Neuronal stem cell (in vitro differentiated cells): ENCODE measurements around the gene USP2.
"Not testable (repeated sequence)": the region's sequence is repeated elsewhere in the genome, so short reads cannot be mapped to it uniquely, and the experiment has no call there.

ENCODE experiments used
- DNase-seq: peaks from one replicate; pipeline ENCODE4 v3.0.0-alpha.2; 2013; ENCODE audit warnings: low spot score
- H2AFZ ChIP-seq: one replicate; pipeline ENCODE4 v1.6.1; 2013; ENCODE audit warnings: mild to moderate bottlenecking, low read length, inconsistent platforms
- H2AK5ac ChIP-seq: 2 replicates; pipeline ENCODE4 v1.6.1; 2013; ENCODE audit warnings: low read depth, mild to moderate bottlenecking, inconsistent platforms, low read length, moderate library complexity, mixed read lengths
- H2BK120ac ChIP-seq: 2 replicates; pipeline ENCODE4 v1.6.1; 2013; ENCODE audit warnings: low read depth, mild to moderate bottlenecking, inconsistent platforms, low read length, moderate library complexity, mixed read lengths
- H2BK12ac ChIP-seq: one replicate; pipeline ENCODE4 v1.6.1; 2013; ENCODE audit warnings: low read length, inconsistent platforms
- H2BK15ac ChIP-seq: 2 replicates; pipeline ENCODE4 v1.6.1; 2013; ENCODE audit warnings: mild to moderate bottlenecking, low read length, inconsistent platforms, mixed read lengths
- H2BK5ac ChIP-seq: one replicate; pipeline ENCODE4 v1.6.1; 2013; ENCODE audit warnings: inconsistent platforms, mild to moderate bottlenecking, low read length, moderate library complexity
- H3K14ac ChIP-seq: one replicate; pipeline ENCODE4 v1.6.1; 2013; ENCODE audit warnings: low read length, inconsistent platforms
- H3K18ac ChIP-seq: 2 replicates; pipeline ENCODE4 v1.6.1; 2013; ENCODE audit warnings: low read length, inconsistent platforms
- H3K23ac ChIP-seq: 2 replicates; pipeline ENCODE4 v1.6.1; 2013; ENCODE audit warnings: low read depth, mild to moderate bottlenecking, mixed read lengths, low read length, inconsistent platforms; ENCODE audit not compliant: poor library complexity
- H3K27ac ChIP-seq: replicated peaks from 3 replicates; pipeline ENCODE4 v1.5.1; 2013; ENCODE audit warnings: low read length, inconsistent platforms
- H3K27me3 ChIP-seq, 3 experiments: 2 replicates each; pipeline ENCODE4 v1.6.1; 2013; ENCODE audit warnings: low read length in 3 of 3, mild to moderate bottlenecking in 2 of 3, inconsistent platforms in 1 of 3, low read depth in 1 of 3, mixed read lengths in 1 of 3, moderate library complexity in 1 of 3; ENCODE audit not compliant: control insufficient read depth in 3 of 3, insufficient read depth in 3 of 3
- H3K36me3 ChIP-seq, 2 donors: replicated peaks in 1 of 2; 2 replicates each; pipeline ENCODE4 v1.6.1; 2013; ENCODE audit warnings: low read length in 2 of 2; ENCODE audit not compliant: control insufficient read depth in 2 of 2, insufficient read depth in 2 of 2
- H3K4ac ChIP-seq: 2 replicates; pipeline ENCODE4 v1.6.1; 2013; ENCODE audit warnings: inconsistent platforms, mild to moderate bottlenecking, low read length, moderate library complexity
- H3K4me1 ChIP-seq, 2 donors: 1 replicate in 1 of 2; 2 replicates in 1 of 2; pipeline ENCODE4 v1.6.1; 2013; ENCODE audit warnings: low read length in 2 of 2, low read depth in 1 of 2; ENCODE audit not compliant: control insufficient read depth in 2 of 2, insufficient read depth in 1 of 2
- H3K4me2 ChIP-seq: one replicate; pipeline ENCODE4 v1.6.1; 2013; ENCODE audit warnings: mild to moderate bottlenecking, low read length, inconsistent platforms; ENCODE audit not compliant: insufficient read depth, poor library complexity, severe bottlenecking
- H3K4me3 ChIP-seq, 2 donors: 2 replicates each; pipeline ENCODE4 v1.5.1; 2013; ENCODE audit warnings: low read length in 2 of 2, mild to moderate bottlenecking in 2 of 2, inconsistent platforms in 1 of 2, moderate library complexity in 1 of 2
- H3K79me1 ChIP-seq: one replicate; pipeline ENCODE4 v1.6.1; 2013; ENCODE audit warnings: low read depth, mild to moderate bottlenecking, inconsistent platforms, low read length, moderate library complexity
- H3K9ac ChIP-seq: one replicate; pipeline ENCODE4 v1.6.1; 2013; ENCODE audit warnings: mild to moderate bottlenecking, low read depth, low read length, inconsistent platforms; ENCODE audit not compliant: poor library complexity
- H3K9me3 ChIP-seq, 2 donors: replicated peaks in 1 of 2; 2 replicates each; pipeline versions ENCODE3 to v1.6.1; 2013; ENCODE audit warnings: low read length in 2 of 2, mild to moderate bottlenecking in 2 of 2, inconsistent platforms in 1 of 2, low read depth in 1 of 2, mixed read lengths in 1 of 2, moderate library complexity in 1 of 2; ENCODE audit not compliant: control insufficient read depth in 2 of 2, insufficient read depth in 1 of 2
- H4K8ac ChIP-seq: one replicate; pipeline ENCODE4 v1.6.1; 2013; ENCODE audit warnings: low read depth, mild to moderate bottlenecking, inconsistent platforms, low read length, moderate library complexity
- H4K91ac ChIP-seq: one replicate; pipeline ENCODE4 v1.6.1; 2013; ENCODE audit warnings: low read length, low read depth, mild to moderate bottlenecking, inconsistent platforms; ENCODE audit not compliant: poor library complexity
- WGBS, 2 donors: extraction: QIAGEN DNeasy Blood & Tissue Kit; methylation state at CpG; one replicate each; pipeline ENCODE4 v1.1.7; 2013; ENCODE audit warnings: missing lambda C conversion rate in 2 of 2, mixed read lengths in 1 of 2; ENCODE audit not compliant: insufficient read length in 2 of 2, insufficient replicate concordance in 1 of 2; ENCODE audit errors: extremely low coverage in 2 of 2; 5-methylcytosine and 5-hydroxymethylcytosine counted together

USP2 gene

GRCh38 chr11:119406005-119406404 is 24.5 kb upstream of the USP2 start:
- Histone ChIP-seq H3K79me1 (no peaks in the 10 kb centered on the region), H2BK120ac (no peak overlapping the region), H4K91ac (no peak overlapping the region), H3K4me3 (no peak overlapping the region), H3K4me1 (no peaks in the 10 kb centered on the region), H3K18ac (no peak overlapping the region), H2AFZ (no peak overlapping the region), H3K14ac (no peak overlapping the region), H4K8ac (no peak overlapping the region), H3K23ac (no peak overlapping the region), H3K4me2 (no peak overlapping the region), H2BK12ac (no peak overlapping the region), H3K36me3 (no peaks in the 10 kb centered on the region), H2BK15ac (no peak overlapping the region), H2BK5ac (no peak overlapping the region), H3K27ac (no peak overlapping the region), H2AK5ac (no peak overlapping the region), H3K27me3 (peaks cover 0 to 21% (median 0%) of the 10 kb centered on the region in 3 experiments), H3K9ac (no peak overlapping the region), H3K4ac (no peak overlapping the region), H3K9me3 (no peaks in the 10 kb centered on the region)
- WGBS, 2 donors, result no CpG with 5 or more reads among the region's 3 CpGs
- no peak for DNase-seq

- H2AFZ ChIP-seq, H2BK15ac ChIP-seq, H3K4me2 ChIP-seq, H3K4me1 ChIP-seq, H3K9ac ChIP-seq, H3K27ac ChIP-seq, H4K8ac ChIP-seq, H3K4me3 ChIP-seq, H2BK120ac ChIP-seq, H3K36me3 ChIP-seq, H2BK12ac ChIP-seq, H3K9me3 ChIP-seq, DNase-seq, H3K18ac ChIP-seq, H3K23ac ChIP-seq, H3K79me1 ChIP-seq, H3K4ac ChIP-seq, H2AK5ac ChIP-seq, H2BK5ac ChIP-seq, H3K14ac ChIP-seq, H4K91ac ChIP-seq: not testable (repeated sequence)
- WGBS, 2 donors, result no CpG with 5 or more reads among the region's 6 CpGs
- H3K27me3 ChIP-seq, result peaks cover 0 to 21% (median 0%) of the 10 kb centered on the region in 3 experiments
These were observed 24.0 kb upstream of the USP2 start for GRCh38 chr11:119405448-119405847.

- Histone ChIP-seq H2AFZ (no peak overlapping the region), H3K4me1 (no peaks in the 10 kb centered on the region), H2BK15ac (no peak overlapping the region), H3K4me2 (no peak overlapping the region), H3K79me1 (no peaks in the 10 kb centered on the region), H3K4me3 (no peak overlapping the region), H2AK5ac (no peak overlapping the region), H3K9me3 (no peaks in the 10 kb centered on the region), H3K4ac (no peak overlapping the region), H2BK120ac (no peak overlapping the region), H3K27ac (no peak overlapping the region), H3K18ac (no peak overlapping the region), H2BK12ac (no peak overlapping the region), H3K9ac (no peak overlapping the region), H4K91ac (no peak overlapping the region), H3K23ac (no peak overlapping the region), H3K27me3 (peaks cover 0 to 21% (median 0%) of the 10 kb centered on the region in 3 experiments), H3K14ac (no peak overlapping the region), H4K8ac (no peak overlapping the region), H2BK5ac (no peak overlapping the region), H3K36me3 (no peaks in the 10 kb centered on the region)
- no CpG with 5 or more reads among the region's 2 CpGs for WGBS, 2 donors
- no peak for DNase-seq
These were observed 23.4 kb upstream of the USP2 start for GRCh38 chr11:119404872-119405271.

GRCh38 chr11:119403021-119403420 is 21.5 kb upstream of the USP2 start:
- no peak overlapping the region for H2AK5ac ChIP-seq
- WGBS, 2 donors, result no CpG with 5 or more reads among the region's 5 CpGs
- DNase-seq, result no peak

More at GRCh38 chr11:119403021-119403420, 21.5 kb upstream of the USP2 start:
- Histone ChIP-seq H3K79me1 (no peaks in the 10 kb centered on the region), H4K8ac (no peak overlapping the region), H3K14ac (no peak overlapping the region), H3K4me3 (no peak overlapping the region), H2BK120ac (no peak overlapping the region), H3K4ac (no peak overlapping the region), H2BK5ac (no peak overlapping the region), H3K27me3 (peaks cover 0 to 21% (median 0%) of the 10 kb centered on the region in 3 experiments), H3K4me1 (no peaks in the 10 kb centered on the region), H2BK12ac (no peak overlapping the region), H3K9me3 (peaks cover 0 to 3% of the 10 kb centered on the region in 2 donors), H4K91ac (no peak overlapping the region), H2AFZ (no peak overlapping the region), H3K27ac (no peak overlapping the region), H3K36me3 (no peaks in the 10 kb centered on the region), H3K4me2 (no peak overlapping the region), H3K23ac (no peak overlapping the region), H3K9ac (no peak overlapping the region), H3K18ac (no peak overlapping the region), H2BK15ac (no peak overlapping the region)
